Epithelial cell of esophagus (primary cell): ENCODE data around the gene RAB27A.

Experiments
- DNase-seq: peaks from one replicate; pipeline ENCODE4 v3.0.0; 2010; ENCODE audit warnings: low read depth
- H3K4me3 ChIP-seq: 2 replicates; pipeline ENCODE4 v1.5.1; 2011; ENCODE audit warnings: mild to moderate bottlenecking, low read length, control low read depth
- TF ChIP-seq, protein P1 (sequence below): IDR thresholded peaks from 2 replicates; pipeline ENCODE4 v1.5.1; 2011; ENCODE audit warnings: low read depth, mild to moderate bottlenecking, low read length, control low read depth, inconsistent platforms; ENCODE audit not compliant: insufficient read depth; ENCODE audit errors: missing control alignments

The RAB27A gene

DNA sequence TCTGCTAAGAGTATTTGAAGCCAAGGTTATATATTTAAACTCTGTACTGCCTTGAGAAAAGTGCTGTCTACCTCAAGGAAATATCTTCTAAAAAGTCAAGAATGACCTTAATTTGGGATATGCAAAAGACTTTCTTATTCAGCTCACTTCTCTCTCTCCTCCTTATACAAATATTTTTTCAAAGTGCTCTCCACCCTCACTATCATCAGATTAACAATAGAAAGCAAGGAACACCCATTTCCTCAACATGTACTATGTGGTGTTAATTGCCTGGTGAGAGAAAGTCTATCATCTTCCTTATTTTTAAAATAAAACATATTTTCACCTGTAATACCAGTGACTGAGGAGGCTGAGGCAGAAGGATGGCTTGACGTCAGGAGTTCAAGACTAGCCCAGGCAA, 48.4 kb downstream of the RAB27A start:
- TF ChIP-seq, protein P1, sequence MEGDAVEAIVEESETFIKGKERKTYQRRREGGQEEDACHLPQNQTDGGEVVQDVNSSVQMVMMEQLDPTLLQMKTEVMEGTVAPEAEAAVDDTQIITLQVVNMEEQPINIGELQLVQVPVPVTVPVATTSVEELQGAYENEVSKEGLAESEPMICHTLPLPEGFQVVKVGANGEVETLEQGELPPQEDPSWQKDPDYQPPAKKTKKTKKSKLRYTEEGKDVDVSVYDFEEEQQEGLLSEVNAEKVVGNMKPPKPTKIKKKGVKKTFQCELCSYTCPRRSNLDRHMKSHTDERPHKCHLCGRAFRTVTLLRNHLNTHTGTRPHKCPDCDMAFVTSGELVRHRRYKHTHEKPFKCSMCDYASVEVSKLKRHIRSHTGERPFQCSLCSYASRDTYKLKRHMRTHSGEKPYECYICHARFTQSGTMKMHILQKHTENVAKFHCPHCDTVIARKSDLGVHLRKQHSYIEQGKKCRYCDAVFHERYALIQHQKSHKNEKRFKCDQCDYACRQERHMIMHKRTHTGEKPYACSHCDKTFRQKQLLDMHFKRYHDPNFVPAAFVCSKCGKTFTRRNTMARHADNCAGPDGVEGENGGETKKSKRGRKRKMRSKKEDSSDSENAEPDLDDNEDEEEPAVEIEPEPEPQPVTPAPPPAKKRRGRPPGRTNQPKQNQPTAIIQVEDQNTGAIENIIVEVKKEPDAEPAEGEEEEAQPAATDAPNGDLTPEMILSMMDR: no peak
- H3K4me3 ChIP-seq: no peak overlapping the region
- DNase-seq: no peak

DNA sequence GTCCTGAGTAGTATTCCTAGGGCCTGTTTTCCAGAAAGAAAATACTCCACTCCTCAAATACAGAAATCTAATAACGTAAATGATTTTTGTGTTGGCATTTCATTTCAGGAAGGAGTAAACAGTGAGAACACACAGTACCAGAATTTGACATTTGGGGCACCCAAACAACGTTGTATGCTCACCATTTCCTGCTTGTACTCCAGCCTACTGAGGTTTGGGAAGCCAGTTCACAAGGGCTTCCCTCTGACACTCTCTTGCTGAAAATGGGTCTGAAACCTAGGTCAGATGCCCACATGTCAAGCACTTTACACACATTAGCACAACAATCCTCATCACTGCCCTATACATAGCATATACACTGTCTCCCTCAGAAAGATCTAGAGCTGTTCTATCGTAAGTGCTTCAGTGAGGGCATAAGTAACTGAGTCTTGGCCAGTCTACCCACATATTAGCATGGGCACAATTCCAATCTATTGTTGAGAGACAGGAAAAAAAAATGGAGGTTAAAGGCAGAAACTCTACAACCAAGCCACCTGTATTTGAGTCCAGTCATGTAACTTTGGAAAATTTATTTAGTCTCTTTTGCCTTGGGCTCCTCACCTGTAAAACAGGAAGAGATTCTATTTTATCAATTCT, 49.4 kb downstream of the RAB27A start:
- H3K4me3 ChIP-seq: no peak overlapping the region
- TF ChIP-seq, protein P1: no peak
- DNase-seq: no peak

GRCh38 chr15:55239440-55240124, 50.0 kb downstream of the RAB27A start:
- H3K4me3 ChIP-seq: no peak overlapping the region
- TF ChIP-seq, protein P1: no peak
- DNase-seq: no peak

DNA sequence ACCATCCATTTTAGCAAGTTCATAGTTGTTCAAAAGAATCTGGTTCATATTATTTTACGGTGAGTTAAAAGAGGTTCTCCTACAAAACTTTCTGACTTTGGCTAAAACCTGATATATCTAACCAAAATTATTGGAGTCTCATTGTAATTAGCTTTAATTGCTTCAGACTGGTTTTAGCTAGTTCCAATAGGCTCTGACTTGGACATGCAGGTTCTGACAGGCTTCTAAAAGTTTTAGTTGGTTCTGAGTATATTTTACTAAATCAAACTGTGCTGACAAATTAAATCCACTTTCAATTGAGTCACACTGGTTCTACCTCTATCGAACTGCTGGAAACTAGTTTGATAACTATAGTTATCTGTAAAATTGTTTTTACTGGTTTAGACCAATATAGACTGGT, 50.7 kb downstream of the RAB27A start:
- TF ChIP-seq, protein P1: no peak
- no peak overlapping the region for H3K4me3 ChIP-seq
- no peak for DNase-seq

DNA sequence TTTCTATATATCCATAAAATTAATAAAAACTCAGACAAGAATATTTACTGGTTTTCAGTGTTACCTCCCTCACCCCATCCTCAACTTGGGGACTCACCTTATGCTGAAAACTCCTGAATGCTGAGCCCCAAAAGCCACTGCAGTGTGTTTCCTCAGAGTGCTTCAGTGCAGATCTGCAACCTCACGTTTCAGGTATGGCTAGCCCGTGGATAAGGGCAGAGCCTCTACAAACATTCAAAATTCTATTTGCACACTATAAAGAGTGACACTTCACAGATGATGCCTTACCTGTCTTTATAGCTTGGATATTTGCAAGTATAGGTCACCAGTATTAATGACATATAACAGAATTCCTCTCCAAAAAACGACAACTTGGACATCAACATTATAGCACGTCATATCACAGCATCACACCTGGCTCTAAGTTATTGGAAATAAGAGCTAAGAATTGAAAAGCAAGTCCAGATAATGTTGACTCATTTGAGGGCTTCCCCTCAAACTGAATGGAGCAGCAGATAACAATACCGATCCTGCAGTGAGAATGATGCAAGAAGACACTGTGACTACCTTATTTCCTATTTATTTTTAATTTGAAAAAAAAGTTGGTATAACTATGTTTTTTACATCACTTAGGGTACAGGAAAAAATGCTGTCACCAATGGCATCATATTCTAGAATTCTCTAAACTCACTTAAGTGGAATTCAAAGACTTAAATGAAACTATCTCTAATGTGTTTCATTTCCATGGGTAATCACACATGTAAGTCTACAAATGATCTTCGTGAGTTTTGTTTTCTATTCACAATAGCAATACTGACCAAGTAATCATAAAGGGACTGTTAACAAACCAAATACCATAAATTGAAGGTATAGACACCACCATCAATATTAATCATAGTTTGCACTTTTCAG, 52.1 kb downstream of the RAB27A start:
- no peak overlapping the region for H3K4me3 ChIP-seq
- no peak for DNase-seq
- TF ChIP-seq, protein P1: no peak

GRCh38 chr15:55235546-55236036, 54.0 kb downstream of the RAB27A start:
- DNase-seq: no peak
- TF ChIP-seq, protein P1: no peak
- H3K4me3 ChIP-seq: no peak overlapping the region
